SK-N-SH (cell line): Measurements from ENCODE around the gene STK35. TPM values are rescaled to one million over a fixed set of nuclear protein-coding genes. Genes with fewer than 3 reads are reported as not detected.

Source experiments
- CTCF ChIA-PET: fragments of 300-600, 350-600 bp; formaldehyde crosslinking; extraction: SDS; loops from one replicate; lab custom pipeline; 2021; lab: Yijun Ruan, JAX
- POLR2A ChIA-PET: fragments of 350-600 bp; sonication (Branson Sonifier 250); formaldehyde crosslinking; extraction: SDS; loops from one replicate; lab custom pipeline; 2020; ENCODE audit warnings: antibody characterized with exemption, inconsistent platforms; lab: Yijun Ruan, JAX
- DNase-seq: peaks from one replicate; pipeline ENCODE4 v3.0.0; 2012
- H2AFZ ChIP-seq: fragments of 200-600 bp; sonication (generic); 2 replicates; pipeline ENCODE4 v1.8.1; 2016; ENCODE audit warnings: antibody characterized with exemption, mild to moderate bottlenecking, low read depth
- H3F3A ChIP-seq: fragments of 200-600 bp; sonication (generic); replicated peaks from 2 replicates; pipeline ENCODE3; 2016; ENCODE audit warnings: antibody characterized with exemption, mild to moderate bottlenecking; ENCODE audit not compliant: insufficient read depth
- H3K27ac ChIP-seq, 2 experiments: fragments of 200-500 bp in 1 of 2; fragments of 200-600 bp in 1 of 2; sonication (Bioruptor generic) in 1 of 2; sonication (generic), shearing (Covaris generic) in 1 of 2; 2 replicates each; pipeline versions ENCODE4 v1.5.1 to v1.6.1; 2014 to 2016; ENCODE audit warnings: low read depth in 2 of 2, inconsistent platforms in 1 of 2, low read length in 1 of 2, mild to moderate bottlenecking in 1 of 2, mixed read lengths in 1 of 2
- H3K27me3 ChIP-seq: fragments of 200-600 bp; sonication (generic), shearing (Covaris generic); 2 replicates; pipeline ENCODE4 v1.6.1; 2016; ENCODE audit warnings: mixed run types; ENCODE audit not compliant: insufficient read depth
- H3K36me3 ChIP-seq, 2 experiments: fragments of 200-500 bp in 1 of 2; fragments of 200-600 bp in 1 of 2; sonication (Bioruptor generic) in 1 of 2; sonication (generic) in 1 of 2; replicated peaks in 1 of 2; 2 replicates each; pipeline versions ENCODE3 to v1.5.1; 2014 to 2016; ENCODE audit warnings: low read length in 1 of 2, mild to moderate bottlenecking in 1 of 2; ENCODE audit not compliant: insufficient read depth in 2 of 2, control insufficient read depth in 1 of 2
- H3K4me1 ChIP-seq, 2 experiments: fragments of 200-500 bp in 1 of 2; fragments of 200-600 bp in 1 of 2; sonication (Bioruptor generic) in 1 of 2; sonication (generic), shearing (Covaris generic) in 1 of 2; 2 replicates each; pipeline versions ENCODE4 v1.5.1 to v1.6.1; 2014 to 2016; ENCODE audit warnings: low read depth in 1 of 2, low read length in 1 of 2, mixed run types in 1 of 2; ENCODE audit not compliant: insufficient read depth in 2 of 2, control insufficient read depth in 1 of 2
- H3K4me2 ChIP-seq: fragments of 200-600 bp; sonication (generic), shearing (Covaris generic); 2 replicates; pipeline ENCODE4 v1.6.1; 2017; ENCODE audit warnings: mixed run types
- H3K4me3 ChIP-seq, 2 experiments: fragments of 200-500 bp in 1 of 2; fragments of 200-600 bp in 1 of 2; sonication (Bioruptor generic) in 1 of 2; sonication (generic), shearing (Covaris generic) in 1 of 2; 2 replicates each; pipeline versions ENCODE4 v1.5.1 to v1.8.1; 2014 to 2016; ENCODE audit warnings: low read depth in 2 of 2, inconsistent platforms in 1 of 2, low read length in 1 of 2, mild to moderate bottlenecking in 1 of 2, mixed read lengths in 1 of 2, moderate library complexity in 1 of 2
- H3K79me2 ChIP-seq: fragments of 200-600 bp; sonication (generic); 2 replicates; pipeline ENCODE4 v1.8.1; 2017; ENCODE audit warnings: mild to moderate bottlenecking; ENCODE audit not compliant: insufficient read depth
- H3K9ac ChIP-seq: fragments of 200-600 bp; sonication (generic); 2 replicates; pipeline ENCODE4 v1.6.1; 2017; ENCODE audit warnings: mixed run types
- H3K9me2 ChIP-seq: fragments of 200-600 bp; sonication (generic); 2 replicates; pipeline ENCODE4 v1.6.1; 2017; ENCODE audit warnings: mixed run types
- H3K9me3 ChIP-seq: fragments of 200-600 bp; sonication (generic); 2 replicates; pipeline ENCODE4 v1.6.1; 2017; ENCODE audit warnings: mixed run types, mild to moderate bottlenecking, moderate library complexity
- H4K20me1 ChIP-seq: fragments of 200-600 bp; sonication (generic); 2 replicates; pipeline ENCODE4 v1.6.1; 2017; ENCODE audit warnings: mild to moderate bottlenecking, mixed run types; ENCODE audit not compliant: insufficient read depth
- CTCF ChIP-seq: fragments of 200-600 bp; sonication (generic); IDR thresholded peaks from 2 replicates; pipeline ENCODE4 v1.6.1; 2017; ENCODE audit warnings: antibody characterized with exemption, mild to moderate bottlenecking, moderate library complexity
- ELF1 ChIP-seq: IDR thresholded peaks from 2 replicates; pipeline ENCODE4 v1.4.0; 2012
- EZH2phosphoT487 ChIP-seq: fragments of 200-600 bp; sonication (generic); IDR thresholded peaks from 2 replicates; pipeline ENCODE4 v1.6.1; 2017; ENCODE audit warnings: low read depth, mixed run types, mild to moderate bottlenecking, antibody characterized with exemption, moderate library complexity, borderline replicate concordance
- FOXM1 ChIP-seq: IDR thresholded peaks from 2 replicates; pipeline ENCODE4 v1.4.0; 2012; ENCODE audit warnings: low read depth, mild to moderate bottlenecking
- GATA2 ChIP-seq: sonication (generic); formaldehyde crosslinking; IDR thresholded peaks from 2 replicates; pipeline ENCODE4 v1.5.0; 2020; ENCODE audit warnings: mild to moderate bottlenecking, missing genetic modification reagents
- MAX ChIP-seq: IDR thresholded peaks from 2 replicates; pipeline ENCODE4 v1.4.0; 2012; ENCODE audit warnings: low read depth
- MXI1 ChIP-seq: IDR thresholded peaks from 2 replicates; pipeline ENCODE4 v1.6.1; 2012; ENCODE audit warnings: mild to moderate bottlenecking, low read depth, low read length, improper control_type of control experiment
- NFIC ChIP-seq: IDR thresholded peaks from 2 replicates; pipeline ENCODE4 v1.4.0; 2012; ENCODE audit warnings: borderline replicate concordance
- NRF1 ChIP-seq: IDR thresholded peaks from 2 replicates; pipeline ENCODE4 v1.6.1; 2012; ENCODE audit warnings: low read depth, mild to moderate bottlenecking, low read length
- PBX3 ChIP-seq: IDR thresholded peaks from 2 replicates; pipeline ENCODE4; 2012
- RAD21 ChIP-seq: IDR thresholded peaks from 2 replicates; pipeline ENCODE4 v1.6.1; 2012; ENCODE audit warnings: mild to moderate bottlenecking, low read length
- RCOR1 ChIP-seq: fragments of 150-350 bp; IDR thresholded peaks from 2 replicates; pipeline ENCODE4 v1.6.1; 2017; ENCODE audit warnings: antibody characterized with exemption, low read length
- RFX5 ChIP-seq: IDR thresholded peaks from 2 replicates; pipeline ENCODE4 v1.6.1; 2012; ENCODE audit warnings: mild to moderate bottlenecking, improper control_type of control experiment, low read length
- SMC3 ChIP-seq: IDR thresholded peaks from 2 replicates; pipeline ENCODE4 v1.6.1; 2012; ENCODE audit warnings: low read depth, low read length, improper control_type of control experiment
- WGBS: methylation state at CpG from one replicate; pipeline ENCODE4 v1.1.6; 2017; ENCODE audit warnings: low lambda C conversion rate; 5-methylcytosine and 5-hydroxymethylcytosine counted together
- polyA plus RNA-seq, 3 experiments: library from polyadenylated mRNA; depleted of rRNA; stranded (reverse); fragments of >200 nt; gene quantifications; 2 replicates each; pipeline ENCODE4 v1.2.3, GENCODE V29; 2012

Gene STK35
- polyA plus RNA-seq, 1 of the 3 experiments (the other 2 are of a cell fraction) = 6.7 TPM

GRCh38 chr20:2080532-2081224, 20.9 kb upstream of the STK35 start:
- ChIA-PET CTCF (interaction anchor here (1.4 to 2.6 kb wide), 2 partner anchors 13 to 115 kb away, joined by 4 to 10 read pairs; no protein-coding TSS in a partner anchor), POLR2A (no interaction called here)
- Histone ChIP-seq H3K4me3 (no peak overlapping the region), H3F3A (no peaks in the 10 kb centered on the region), H4K20me1 (no peaks in the 10 kb centered on the region), H3K4me2 (no peak overlapping the region), H3K9me2 (no peaks in the 10 kb centered on the region), H3K27me3 (no peaks in the 10 kb centered on the region; the same call in 1 of the 2 replicates), H3K9me3 (no peaks in the 10 kb centered on the region), H3K36me3 (no peaks in the 10 kb centered on the region), H2AFZ (no peak overlapping the region), H3K9ac (no peak overlapping the region), H3K4me1 (no peaks in the 10 kb centered on the region), H3K27ac (no peak overlapping the region), H3K79me2 (no peaks in the 10 kb centered on the region)
- 6% methylated on average over 4 of the region's 4 CpGs for WGBS
- DNase-seq = no peak
- TF ChIP-seq PBX3 (no peak), MAX (no peak), FOXM1 (no peak)

- no peaks in the 10 kb centered on the region for H3F3A ChIP-seq
- TF ChIP-seq RFX5 = no peak
- TF ChIP-seq ELF1 = no peak
- TF ChIP-seq NFIC = no peak
- no peak for TF ChIP-seq EZH2phosphoT487
- TF ChIP-seq RCOR1 = no peak
- TF ChIP-seq RAD21 = no peak
- TF ChIP-seq SMC3 = no peak
- no peak for TF ChIP-seq NRF1
- no peak for TF ChIP-seq GATA2 (CRISPR knock-in tag)
- no peak for TF ChIP-seq CTCF
- no peak for TF ChIP-seq MXI1
- no peak overlapping the region for H2AFZ ChIP-seq
- WGBS = 28% methylated on average over 5 of the region's 5 CpGs
- no peak overlapping the region for H3K4me3 ChIP-seq
- no peak overlapping the region for H3K9ac ChIP-seq
- no peak overlapping the region for H3K27ac ChIP-seq
- no peaks in the 10 kb centered on the region for H4K20me1 ChIP-seq
- no peak overlapping the region for H3K4me2 ChIP-seq
- H3K9me3 ChIP-seq = no peaks in the 10 kb centered on the region
- no peak for DNase-seq
- peaks cover 10% of the 10 kb centered on the region for H3K27me3 ChIP-seq
- ChIA-PET CTCF (no interaction called here), POLR2A (no interaction called here)
- no peaks in the 10 kb centered on the region for H3K9me2 ChIP-seq
- H3K79me2 ChIP-seq = no peaks in the 10 kb centered on the region
- H3K4me1 ChIP-seq = no peaks in the 10 kb centered on the region
- H3K36me3 ChIP-seq = no peaks in the 10 kb centered on the region
Observed at GRCh38 chr20:2084703-2085102, 16.9 kb upstream of the STK35 start.
